Lower leg skin (tissue), 4 donors: ENCODE measurements around the gene AFF1. TPM values are rescaled to one million over a fixed set of nuclear protein-coding genes. Genes with fewer than 3 reads are reported as not detected.
A peak's percentile ranks its signal among the peaks of the same experiment; 100 is the strongest.

ENCODE experiments used
- DNase-seq, 2 donors: peaks; one replicate each; pipeline ENCODE4 v3.0.0-alpha.2; 2019; ENCODE audit warnings: low spot score in 2 of 2
- H3K4me3 ChIP-seq: fragments of 200-600 bp; sonication (generic); 2 replicates; pipeline ENCODE4 v1.5.1; 2017; ENCODE audit warnings: mild to moderate bottlenecking, low read depth; ENCODE audit not compliant: poor library complexity, severe bottlenecking
- CTCF ChIP-seq, 3 donors: fragments of 450-650 bp; IDR thresholded peaks; one replicate each; pipeline ENCODE4 v1.5.1; 2016; ENCODE audit warnings: antibody characterized with exemption in 3 of 3, mild to moderate bottlenecking in 3 of 3, moderate library complexity in 2 of 3
- POLR2A ChIP-seq, 2 donors: fragments of 450-650 bp; IDR thresholded peaks; one replicate each; pipeline ENCODE4 v1.6.1; 2016 to 2017; ENCODE audit warnings: antibody characterized with exemption in 2 of 2, mild to moderate bottlenecking in 1 of 2, moderate library complexity in 1 of 2
- WGBS, 2 donors: methylation state at CpG; one replicate each; pipeline ENCODE4 v1.1.5; 2018; 5-methylcytosine and 5-hydroxymethylcytosine counted together
- intact Hi-C: fragments of 100-400 bp; cut with DNase I; formaldehyde crosslinking; loops from one replicate; pipeline ENCODE4 v1.15.0; 2023; ENCODE audit warnings: low total_unique reads
- total RNA-seq, 4 donors: library from RNA; depleted of rRNA; stranded (reverse); fragments of >200 nt; gene quantifications; one replicate each; pipeline ENCODE4 v1.1.0, GENCODE V29; 2016

The AFF1 gene
- total RNA-seq, 4 donors from 2014 or later, result 58.1 to 107 (median 71.2) TPM

DNA sequence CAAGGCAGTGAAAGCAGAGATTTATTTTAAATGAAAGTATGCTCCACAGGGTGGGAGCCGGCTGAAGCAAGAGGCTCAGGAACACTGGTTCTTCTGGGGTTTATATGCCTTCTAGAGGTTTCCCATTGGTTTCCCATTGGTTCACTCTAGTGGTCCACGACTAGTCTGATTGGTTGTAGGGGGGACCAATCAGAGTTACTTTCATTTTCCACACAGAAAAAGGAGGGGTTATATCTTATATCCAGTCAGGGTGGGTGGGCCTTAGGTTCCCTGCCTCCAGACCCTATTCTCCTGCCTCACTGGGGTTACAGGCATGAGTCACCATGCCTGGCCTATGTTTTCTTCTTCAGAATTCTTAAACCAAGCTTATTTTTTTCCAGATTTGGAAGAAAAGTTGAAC is 184.0 kb downstream of the AFF1 start:
- DNase-seq, result no peak
- H3K4me3 ChIP-seq, result no peak overlapping the region
- TF ChIP-seq POLR2A (IDR thresholded peaks at IDR 0.05) (no peak), CTCF (IDR thresholded peaks at IDR 0.05) (no peak)
- WGBS, 2 donors, result 86 to 100% methylated on average over 2 of the region's 2 CpGs
- intact Hi-C loops, result no loop called here

- H3K4me3 ChIP-seq, result no peak overlapping the region
- TF ChIP-seq CTCF (IDR thresholded peaks at IDR 0.05), result no peak
- no peak for TF ChIP-seq POLR2A (IDR thresholded peaks at IDR 0.05)
- 51 to 54% methylated on average over 4 of the region's 4 CpGs for WGBS, 2 donors
- intact Hi-C loops, result no loop called here
- no peak for DNase-seq
These were observed 185.2 kb downstream of the AFF1 start for GRCh38 chr4:87120010-87120409.

DNA sequence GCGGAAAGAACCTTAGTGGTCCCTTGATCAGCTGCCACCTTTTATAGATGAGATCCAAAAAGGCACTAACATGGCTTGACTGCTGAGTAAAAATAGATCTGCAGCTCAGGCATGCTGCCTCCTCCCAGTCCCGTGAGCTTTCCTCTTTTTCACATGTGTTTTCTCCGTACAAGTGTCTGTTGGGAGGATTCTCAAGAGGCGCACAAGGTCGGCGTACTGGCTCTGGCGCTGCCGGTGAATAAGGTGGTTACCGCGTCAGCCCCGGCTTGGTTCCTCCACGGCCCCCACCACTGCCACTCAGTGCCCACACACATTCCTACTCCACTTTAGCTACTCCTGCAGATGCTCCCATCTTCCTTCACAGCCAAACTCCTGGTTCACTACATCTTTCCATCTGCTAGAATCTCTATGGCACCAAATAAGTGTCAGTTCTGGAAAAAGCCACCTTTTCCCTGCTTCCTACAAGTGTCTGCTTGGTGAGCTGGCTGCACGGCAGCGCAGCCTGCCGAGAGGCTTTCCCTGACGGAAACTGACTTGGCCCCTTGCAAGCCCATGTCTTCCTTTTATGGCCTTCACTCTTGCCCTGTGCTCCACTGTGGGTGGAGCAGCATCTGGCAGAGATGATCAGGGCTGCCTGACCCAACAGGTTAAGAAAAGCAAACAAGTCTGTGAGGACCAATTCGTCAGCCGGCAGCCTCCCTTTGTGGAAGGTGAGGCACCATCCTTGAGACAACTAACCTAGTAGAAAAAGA is 185.8 kb downstream of the AFF1 start:
- H3K4me3 ChIP-seq, result no peak overlapping the region
- 52 to 54% methylated on average over 18 of the region's 18 CpGs for WGBS, 2 donors
- intact Hi-C loops, result no loop called here
- no peak for TF ChIP-seq CTCF (IDR thresholded peaks at IDR 0.05)
- no peak for TF ChIP-seq POLR2A (IDR thresholded peaks at IDR 0.05)
- peak in 1 of 2 donors; percentile 78 for DNase-seq

GRCh38 chr4:87121341-87122065 is 186.7 kb downstream of the AFF1 start:
- H3K4me3 ChIP-seq, result no peak overlapping the region
- TF ChIP-seq POLR2A (IDR thresholded peaks at IDR 0.05) (no peak), CTCF (IDR thresholded peaks at IDR 0.05) (no peak)
- 24 to 37% methylated on average over 4 of the region's 4 CpGs for WGBS, 2 donors
- intact Hi-C loops, result no loop called here
- peak in 1 of 2 donors; percentile 66 for DNase-seq

DNA sequence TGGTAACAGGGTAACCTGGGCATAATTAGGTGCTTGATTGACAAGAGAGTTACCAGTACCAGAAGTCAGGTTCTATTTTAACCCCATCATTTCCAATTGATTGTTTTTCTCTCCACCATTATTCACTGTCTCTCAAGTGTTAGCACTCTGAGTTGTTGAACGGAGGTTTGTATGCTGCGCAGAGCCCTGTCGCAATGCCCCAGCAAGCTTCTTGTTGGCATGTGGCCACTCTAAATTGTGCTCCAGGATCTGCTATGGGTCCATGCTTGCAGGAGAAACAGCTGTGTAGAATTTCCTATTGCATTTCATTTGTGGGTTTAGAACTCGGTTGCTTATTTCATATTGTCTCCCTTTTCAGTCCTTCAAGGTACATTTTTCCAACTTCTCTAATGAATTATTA is 187.4 kb downstream of the AFF1 start:
- 41 to 62% methylated on average over 4 of the region's 4 CpGs for WGBS, 2 donors
- TF ChIP-seq POLR2A (IDR thresholded peaks at IDR 0.05), result no peak
- TF ChIP-seq CTCF (IDR thresholded peaks at IDR 0.05), result no peak
- H3K4me3 ChIP-seq, result no peak overlapping the region
- DNase-seq, result peak in 1 of 2 donors; percentile 61
- intact Hi-C loops, result no loop called here
